Measurements from ENCODE around the gene TBC1D30. TPM values are rescaled to one million over a fixed set of nuclear protein-coding genes. Genes with fewer than 3 reads are reported as not detected.
A peak's percentile ranks its signal among the peaks of the same experiment; 100 is the strongest.
"Not testable (repeated sequence)": the region's sequence is repeated elsewhere in the genome, so short reads cannot be mapped to it uniquely, and the experiment has no call there.

The TBC1D30 gene
- total RNA-seq, 2 experiments from 2014 or later = 0.40 to 0.72 TPM

DNA sequence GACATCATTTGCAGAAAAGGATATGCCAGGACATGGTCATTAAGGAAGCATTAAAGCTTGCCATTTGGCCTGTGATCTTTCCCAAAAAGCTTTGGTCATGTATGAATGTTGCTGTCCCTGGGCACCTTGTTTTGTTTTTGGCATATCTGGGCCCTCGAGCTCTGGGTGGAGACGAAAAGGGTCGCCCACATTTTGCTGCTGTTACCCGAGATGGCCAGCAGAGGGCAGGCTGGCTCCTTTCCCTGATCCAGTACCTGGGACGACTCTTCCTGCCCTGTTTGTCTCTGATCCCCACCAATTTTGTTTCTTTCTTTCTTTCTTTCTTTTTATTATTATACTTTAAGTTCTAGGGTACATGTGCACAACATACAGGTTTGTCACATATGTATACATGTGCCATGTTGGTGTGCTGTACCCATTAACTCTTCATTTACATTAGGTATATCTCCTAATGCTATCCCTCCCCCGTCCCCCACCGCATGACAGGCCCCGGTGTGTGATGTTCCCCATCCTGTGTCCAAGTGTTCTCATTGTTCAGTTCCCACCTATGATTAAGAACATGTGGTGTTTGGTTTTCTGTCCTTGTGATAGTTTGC lies 22.2 kb upstream of the TBC1D30 start:
- H3K4me1 Mint-ChIP-seq (ENCODE audit: low read depth); H3K9me3 Mint-ChIP-seq; H3K27ac Mint-ChIP-seq; H3K4me3 Mint-ChIP-seq; POLR2A ChIA-PET; H3K36me3 Mint-ChIP-seq (ENCODE audit: low read depth): not testable (repeated sequence)
- DNase-seq (peak; percentile 69), ATAC-seq (peak; percentile 81)
- H3K27me3 Mint-ChIP-seq = peaks cover 36% of the 10 kb centered on the region
- CTCF ChIA-PET = interaction anchor here (0.6 to 2.8 kb wide), 54 partner anchors 8 to 452 kb away, joined by 3 to 18 read pairs (median 4); partner anchors contain the start of genes GNS and TBC1D30
- intact Hi-C loops (cut with micrococcal nuclease) = loop anchor here (5.0 kb wide), 2 partner anchors 320 to 430 kb away; partner anchors contain the start of gene WIF1
- TF ChIP-seq CTCF (IDR thresholded peaks at IDR 0.05) = peak; percentile 88

DNA sequence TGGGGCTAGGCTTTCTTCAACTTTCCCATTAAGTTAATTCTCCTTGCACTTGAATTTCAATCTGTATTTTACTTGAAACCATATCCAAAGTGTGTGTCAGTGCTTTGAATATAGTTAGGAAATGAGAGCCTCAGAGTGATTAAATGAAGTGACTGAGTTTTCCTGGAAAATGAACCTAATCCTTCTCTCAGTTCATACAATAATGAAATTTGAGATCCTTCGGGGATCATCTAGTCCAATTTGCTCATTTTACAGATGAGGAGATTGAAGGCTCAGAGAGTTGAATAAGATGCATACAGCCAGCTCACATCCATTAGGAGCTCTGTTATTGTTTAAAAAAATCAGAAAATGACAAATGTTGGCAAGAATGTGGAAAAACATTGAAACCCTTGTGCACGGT lies 18.3 kb upstream of the TBC1D30 start:
- Mint-ChIP-seq H3K9me3 (no peaks in the 10 kb centered on the region), H3K27me3 (peaks cover 50% of the 10 kb centered on the region), H3K4me1 (ENCODE audit: low read depth) (peaks cover 4% of the 10 kb centered on the region), H3K36me3 (ENCODE audit: low read depth) (no peaks in the 10 kb centered on the region), H3K27ac (no peak overlapping the region), H3K4me3 (no peak overlapping the region)
- ChIA-PET CTCF (interaction anchor here (3.4 kb wide), 1 partner anchor 10 kb away, joined by 15 read pairs; no protein-coding TSS in a partner anchor), POLR2A (no interaction called here)
- intact Hi-C loops (cut with micrococcal nuclease) = no loop called here
- no peak for TF ChIP-seq CTCF (IDR thresholded peaks at IDR 0.05)
- ATAC-seq (no peak), DNase-seq (no peak)

DNA sequence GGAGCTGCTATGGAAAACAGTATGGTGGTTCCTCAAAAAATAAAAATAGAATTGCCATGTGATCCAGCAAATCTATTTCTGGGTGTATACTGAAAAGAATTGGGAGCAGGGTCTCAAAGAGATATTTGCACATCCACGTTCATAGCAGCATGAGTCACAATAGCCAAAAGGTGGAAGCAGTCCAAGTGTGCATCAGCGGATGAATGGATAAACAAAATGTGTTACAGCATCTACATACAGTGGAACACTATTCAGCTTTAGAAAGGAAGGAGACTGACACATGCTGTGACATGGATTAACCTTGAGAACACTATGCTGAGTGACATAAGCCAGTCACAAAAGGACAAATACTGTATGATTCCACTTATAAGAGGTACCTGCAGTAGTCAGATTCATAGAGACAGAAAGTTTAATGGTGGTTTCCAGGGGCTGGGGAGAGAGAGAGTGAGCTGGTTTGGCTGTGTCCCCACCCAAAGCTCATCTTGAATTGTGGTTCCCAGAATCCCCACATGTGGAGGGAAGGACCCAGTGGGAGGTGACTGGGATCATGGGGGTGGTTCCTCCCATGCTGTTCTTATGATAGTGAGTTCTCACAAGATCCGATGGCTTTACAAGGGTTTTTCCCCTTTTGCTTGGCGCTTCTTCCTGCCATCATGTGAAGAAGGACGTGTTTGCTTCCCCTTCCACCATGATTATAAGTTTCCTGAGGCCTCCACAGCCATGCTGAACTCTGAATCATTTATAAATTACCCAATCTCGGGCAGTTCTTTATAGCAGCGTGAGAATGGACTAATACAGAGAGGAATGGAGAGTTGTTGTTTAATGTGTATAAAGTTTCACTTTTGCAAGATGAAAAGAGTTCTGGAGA lies 17.6 kb upstream of the TBC1D30 start:
- H3K4me3 Mint-ChIP-seq = no peak overlapping the region
- intact Hi-C loops (cut with micrococcal nuclease) = no loop called here
- H3K27me3 Mint-ChIP-seq = peaks cover 49% of the 10 kb centered on the region
- ChIA-PET CTCF (interaction anchor here (3.4 kb wide), 1 partner anchor 11 kb away, joined by 15 read pairs; no protein-coding TSS in a partner anchor), POLR2A (interaction anchor here (0.6 kb wide), 1 partner anchor 180 kb away, joined by 3 read pairs; no protein-coding TSS in a partner anchor)
- no peaks in the 10 kb centered on the region for H3K9me3 Mint-ChIP-seq
- H3K4me1 Mint-ChIP-seq (ENCODE audit: low read depth) = peaks cover 4% of the 10 kb centered on the region
- no peak overlapping the region for H3K27ac Mint-ChIP-seq
- DNase-seq (no peak), ATAC-seq (no peak)
- TF ChIP-seq CTCF (IDR thresholded peaks at IDR 0.05) = no peak
- H3K36me3 Mint-ChIP-seq (ENCODE audit: low read depth) = no peaks in the 10 kb centered on the region

- Mint-ChIP-seq H3K4me3 (no peak overlapping the region), H3K36me3 (ENCODE audit: low read depth) (no peaks in the 10 kb centered on the region), H3K27me3 (peaks cover 51% of the 10 kb centered on the region), H3K9me3 (no peaks in the 10 kb centered on the region), H3K27ac (no peak overlapping the region), H3K4me1 (ENCODE audit: low read depth) (peaks cover 4% of the 10 kb centered on the region)
- ChIA-PET CTCF (interaction anchor here (3.4 kb wide), 1 partner anchor 12 kb away, joined by 15 read pairs; no protein-coding TSS in a partner anchor), POLR2A (interaction anchor here (0.6 kb wide), 1 partner anchor 1272 kb away, joined by 3 read pairs; no protein-coding TSS in a partner anchor)
- no peak for TF ChIP-seq CTCF (IDR thresholded peaks at IDR 0.05)
- intact Hi-C loops (cut with micrococcal nuclease) = no loop called here
- no peak for ATAC-seq
- DNase-seq = no peak
Observed at GRCh38 chr12:64808110-64808509, 16.3 kb upstream of the TBC1D30 start.
